HG03342 (cell line): ENCODE measurements around the gene ANO7.

Source experiments
- ATAC-seq: cut with Tn5 transposase; IDR thresholded peaks from one replicate; pipeline ENCODE4 v1.9.1; 2021; ENCODE audit warnings: mild to moderate bottlenecking, moderate library complexity; ENCODE audit not compliant: unreplicated experiment

The ANO7 gene

DNA sequence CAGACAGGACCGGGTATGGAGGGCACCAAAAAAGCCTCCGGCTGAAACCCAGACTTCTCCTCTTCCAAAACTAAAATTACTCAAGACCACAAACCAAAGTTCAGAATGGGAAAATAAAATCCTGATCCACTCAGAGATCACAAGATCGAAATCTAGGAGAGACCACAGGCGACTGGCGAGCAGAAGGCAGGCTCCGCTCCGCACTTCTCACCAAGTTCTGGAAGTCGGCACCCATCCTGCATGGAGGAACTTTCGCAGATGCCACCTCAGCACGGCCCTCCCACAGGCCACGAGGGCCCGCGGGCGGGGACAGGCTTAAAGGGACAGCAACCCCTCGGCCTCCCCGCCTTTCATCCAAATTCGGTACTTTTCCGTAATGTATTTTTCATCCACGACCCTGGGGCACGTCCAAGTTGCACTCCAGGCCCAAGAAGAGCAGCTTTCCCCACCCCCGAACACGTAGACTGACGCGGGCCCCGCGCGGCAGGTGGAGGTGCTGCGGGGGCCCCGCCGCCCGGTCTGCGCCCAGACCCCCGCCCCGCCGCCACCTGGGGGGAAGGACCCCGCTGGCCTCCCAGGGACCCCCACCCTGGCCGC, 83.3 kb downstream of the ANO7 start:
- peak; percentile 43 for ATAC-seq

DNA sequence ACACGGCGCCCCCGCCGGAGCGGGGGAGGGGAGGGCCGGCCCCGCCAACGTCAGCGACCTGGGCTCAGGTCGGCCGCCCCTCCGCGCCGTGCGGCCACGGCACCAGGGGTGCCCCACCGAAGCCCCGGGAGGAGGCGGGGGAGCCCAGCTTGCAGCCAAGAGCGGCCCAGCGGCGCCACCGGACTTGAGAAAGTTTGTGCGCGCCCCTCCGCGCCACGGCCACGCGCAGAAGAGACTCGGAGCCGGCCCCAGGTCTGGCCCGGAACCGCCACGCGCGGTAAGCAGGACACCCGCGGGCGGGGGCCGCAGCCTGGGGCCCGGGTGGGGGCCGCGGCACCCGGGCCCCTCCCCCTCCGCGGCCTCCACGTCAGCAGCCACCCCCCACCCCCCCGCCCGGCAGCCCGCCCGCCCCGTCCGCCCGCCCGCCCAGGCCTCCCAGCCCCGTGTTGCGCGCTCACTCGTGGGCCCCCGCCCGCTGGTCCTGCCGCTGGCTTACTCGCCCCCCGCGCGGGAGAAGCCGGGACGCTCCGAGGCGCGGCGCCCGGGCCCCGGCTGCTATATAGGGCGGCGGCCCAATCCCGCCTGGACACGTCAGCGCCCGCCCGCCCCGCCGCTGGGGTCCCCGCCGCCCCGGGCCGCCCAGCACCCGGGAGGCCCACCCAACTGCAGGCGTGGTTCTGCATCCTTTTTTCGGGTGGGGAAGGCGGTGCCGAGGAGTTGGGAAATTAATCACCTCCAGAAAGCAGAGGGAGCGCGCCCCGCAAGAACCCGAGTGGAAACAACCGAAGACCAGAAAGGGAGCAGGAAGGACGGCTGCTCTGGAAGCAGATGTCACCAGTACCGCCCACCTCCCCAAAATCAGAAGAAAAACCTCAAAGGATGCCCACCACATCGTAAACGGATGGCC, 84.1 kb downstream of the ANO7 start:
- ATAC-seq, result peak; percentile 51

DNA sequence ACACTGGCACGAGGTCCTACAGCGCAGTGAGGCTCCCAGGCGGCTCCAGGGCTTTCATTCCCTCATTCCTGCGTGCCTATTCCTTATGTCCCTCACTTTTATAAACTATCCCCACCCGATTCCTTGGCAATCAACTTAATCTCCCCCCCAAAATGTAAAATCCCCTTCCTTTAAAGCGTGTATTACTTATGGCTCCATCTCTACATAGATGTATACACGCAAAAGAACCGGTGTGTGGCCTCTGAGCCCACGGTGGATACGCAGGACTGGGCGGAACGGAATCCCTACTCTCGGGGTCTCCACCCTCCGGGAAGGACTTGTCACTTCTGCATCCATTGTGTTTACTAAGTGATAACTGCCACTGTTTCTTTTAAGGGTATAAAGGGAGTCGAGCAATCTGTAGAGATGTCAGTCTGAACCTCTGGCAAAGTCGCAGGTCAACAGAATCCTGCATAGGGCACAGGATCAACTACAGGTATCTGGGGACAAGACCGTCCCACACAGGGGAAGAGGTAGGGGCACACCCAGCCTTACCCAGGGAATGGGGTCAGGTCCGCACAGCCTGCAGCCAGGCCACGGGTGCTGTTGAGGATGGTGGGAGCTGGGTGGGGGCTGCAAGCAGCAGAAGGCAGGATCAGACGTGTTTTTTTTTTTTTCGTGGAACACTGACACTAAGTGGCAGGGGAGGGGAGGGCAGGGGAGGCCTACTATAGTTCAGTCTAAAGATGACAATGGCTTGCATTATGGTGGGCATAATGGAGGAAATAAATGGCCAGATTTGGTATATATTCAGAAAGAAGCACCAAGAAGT, 84.9 kb downstream of the ANO7 start:
- ATAC-seq, result no peak

DNA sequence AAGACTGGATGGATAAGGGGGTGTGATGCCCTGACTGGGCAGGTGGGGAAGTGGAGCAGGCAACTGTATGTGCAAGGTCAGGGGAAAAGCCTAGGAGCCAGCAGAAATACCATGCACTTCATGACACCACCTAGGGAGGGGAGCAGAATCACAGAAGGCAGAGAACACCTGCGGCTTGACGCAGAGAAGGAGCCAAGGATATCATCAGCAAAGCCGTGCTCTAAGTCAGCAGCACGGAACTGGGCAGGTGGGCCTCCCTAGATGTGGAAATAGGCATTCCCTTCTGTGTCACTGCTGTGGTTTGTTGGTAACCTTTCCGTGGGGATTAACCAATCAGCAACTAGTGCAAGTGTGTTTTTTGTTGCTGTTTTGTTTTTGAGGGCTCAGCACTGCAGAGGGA, 85.7 kb downstream of the ANO7 start:
- no peak for ATAC-seq
